Activated CD4-positive, alpha-beta T cell treated with anti-CD3 and anti-CD28 coated beads, Interleukin-2, amount 10 ng/mL, durations not matched to agents 24 days and 14 days (primary cell): ENCODE results near the gene SBF2. TPM values are rescaled to one million over a fixed set of nuclear protein-coding genes. Genes with fewer than 3 reads are reported as not detected.

Experiments used
- DNase-seq: peaks from one replicate; pipeline ENCODE4 v3.0.0; 2022
- H3K27ac Mint-ChIP-seq: one replicate; pipeline ENCODE4 v1.8.0; 2022; ENCODE audit warnings: mild to moderate bottlenecking, mixed read lengths
- H3K27me3 Mint-ChIP-seq: one replicate; pipeline ENCODE4 v1.8.0; 2022; ENCODE audit warnings: mixed read lengths
- H3K36me3 Mint-ChIP-seq: one replicate; pipeline ENCODE4 v1.8.0; 2022; ENCODE audit warnings: low read depth, mild to moderate bottlenecking, mixed read lengths
- H3K4me1 Mint-ChIP-seq: one replicate; pipeline ENCODE4 v1.8.0; 2021; ENCODE audit warnings: mixed read lengths
- H3K4me3 Mint-ChIP-seq: one replicate; pipeline ENCODE4 v1.8.0; 2022; ENCODE audit warnings: mild to moderate bottlenecking, moderate library complexity, mixed read lengths
- H3K9me3 Mint-ChIP-seq: one replicate; pipeline ENCODE4 v1.8.0; 2021; ENCODE audit warnings: mixed read lengths
- intact Hi-C: fragments of 100-400 bp; cut with micrococcal nuclease; formaldehyde crosslinking; loops from one replicate; pipeline ENCODE4 v1.15.1; 2023
- total RNA-seq: library from RNA; stranded (reverse); gene quantifications from 2 replicates; pipeline ENCODE4 v1.2.3, GENCODE V29; 2022

Gene SBF2
- total RNA-seq, 1 donor from 2014 or later, result 9.1 TPM

- no peak for DNase-seq
- peaks cover 2% of the 10 kb centered on the region for H3K27me3 Mint-ChIP-seq
- intact Hi-C loops, result no loop called here
- peaks cover 2% of the 10 kb centered on the region for H3K36me3 Mint-ChIP-seq
- H3K4me3 Mint-ChIP-seq, result no peak overlapping the region
- H3K9me3 Mint-ChIP-seq, result no peaks in the 10 kb centered on the region
- peaks cover 36% of the 10 kb centered on the region for H3K4me1 Mint-ChIP-seq
- no peak overlapping the region for H3K27ac Mint-ChIP-seq
These were observed 530.7 kb downstream of the SBF2 start for GRCh38 chr11:9763301-9763700.

- DNase-seq, result no peak
- Mint-ChIP-seq H3K27me3 (peaks cover 2% of the 10 kb centered on the region), H3K27ac (no peak overlapping the region), H3K4me3 (no peak overlapping the region), H3K9me3 (no peaks in the 10 kb centered on the region), H3K4me1 (peaks cover 40% of the 10 kb centered on the region), H3K36me3 (peaks cover 2% of the 10 kb centered on the region)
- intact Hi-C loops, result no loop called here
These were observed 531.5 kb downstream of the SBF2 start for GRCh38 chr11:9762531-9762930.

GRCh38 chr11:9761441-9761945 lies 532.5 kb downstream of the SBF2 start:
- DNase-seq, result no peak
- Mint-ChIP-seq H3K27ac (no peak overlapping the region), H3K36me3 (peaks cover 2% of the 10 kb centered on the region), H3K27me3 (peaks cover 2% of the 10 kb centered on the region), H3K4me3 (no peak overlapping the region), H3K4me1 (peaks cover 45% of the 10 kb centered on the region), H3K9me3 (no peaks in the 10 kb centered on the region)
- intact Hi-C loops, result no loop called here

- Mint-ChIP-seq H3K9me3 (no peaks in the 10 kb centered on the region), H3K27me3 (peaks cover 2% of the 10 kb centered on the region), H3K4me1 (peaks cover 56% of the 10 kb centered on the region), H3K27ac (peak overlapping the region; percentile 96), H3K36me3 (peaks cover 2% of the 10 kb centered on the region), H3K4me3 (peak overlapping the region; percentile 81)
- DNase-seq, result peak; percentile 58
- intact Hi-C loops, result no loop called here
These were observed 533.8 kb downstream of the SBF2 start for GRCh38 chr11:9760193-9760575.

GRCh38 chr11:9759519-9760192 lies 534.4 kb downstream of the SBF2 start:
- peaks cover 2% of the 10 kb centered on the region for H3K36me3 Mint-ChIP-seq
- peaks cover 56% of the 10 kb centered on the region for H3K4me1 Mint-ChIP-seq
- H3K27me3 Mint-ChIP-seq, result peaks cover 2% of the 10 kb centered on the region
- peak overlapping the region; percentile 81 for H3K4me3 Mint-ChIP-seq
- peak overlapping the region; percentile 96 for H3K27ac Mint-ChIP-seq
- DNase-seq, result peak; percentile 92
- H3K9me3 Mint-ChIP-seq, result no peaks in the 10 kb centered on the region
- intact Hi-C loops, result loop anchor here (1.0 to 10.0 kb wide), 7 partner anchors 81 to 1075 kb away; partner anchors contain the start of genes AMPD3, RPL27A, TRIM66 and WEE1

- Mint-ChIP-seq H3K27ac (peak overlapping the region; percentile 96), H3K9me3 (no peaks in the 10 kb centered on the region), H3K36me3 (peaks cover 2% of the 10 kb centered on the region), H3K4me1 (peaks cover 53% of the 10 kb centered on the region), H3K27me3 (peaks cover 2% of the 10 kb centered on the region), H3K4me3 (peak overlapping the region; percentile 81)
- DNase-seq, result peak; percentile 87
- intact Hi-C loops, result loop anchor here (1.0 to 10.0 kb wide), 11 partner anchors 81 to 1074 kb away; partner anchors contain the start of genes AMPD3, RPL27A, TRIM66 and WEE1
These were observed 535.1 kb downstream of the SBF2 start for GRCh38 chr11:9758637-9759518.

- Mint-ChIP-seq H3K4me1 (peaks cover 56% of the 10 kb centered on the region), H3K27me3 (peaks cover 2% of the 10 kb centered on the region), H3K4me3 (peak overlapping the region; percentile 83), H3K9me3 (no peaks in the 10 kb centered on the region), H3K36me3 (peaks cover 2% of the 10 kb centered on the region), H3K27ac (peak overlapping the region; percentile 89)
- intact Hi-C loops, result loop anchor here (1.0 to 10.0 kb wide), 9 partner anchors 185 to 1073 kb away; partner anchors contain the start of genes AMPD3, RPL27A, TRIM66 and WEE1
- DNase-seq, result peak; percentile 98
These were observed 536.0 kb downstream of the SBF2 start for GRCh38 chr11:9757809-9758636.

- Mint-ChIP-seq H3K36me3 (no peaks in the 10 kb centered on the region), H3K27me3 (peaks cover 2% of the 10 kb centered on the region), H3K27ac (peak overlapping the region; percentile 89), H3K4me3 (no peak overlapping the region), H3K9me3 (no peaks in the 10 kb centered on the region), H3K4me1 (peaks cover 56% of the 10 kb centered on the region)
- intact Hi-C loops, result loop anchor here (5.0 to 10.0 kb wide), 4 partner anchors 320 to 1072 kb away; partner anchors contain the start of genes AMPD3, RPL27A and TRIM66
- no peak for DNase-seq
These were observed 537.1 kb downstream of the SBF2 start for GRCh38 chr11:9756878-9757277.

- H3K9me3 Mint-ChIP-seq, result no peaks in the 10 kb centered on the region
- peaks cover 2% of the 10 kb centered on the region for H3K27me3 Mint-ChIP-seq
- peak overlapping the region; percentile 12 for H3K27ac Mint-ChIP-seq
- peaks cover 52% of the 10 kb centered on the region for H3K4me1 Mint-ChIP-seq
- intact Hi-C loops, result loop anchor here (5.0 to 10.0 kb wide), 4 partner anchors 321 to 1072 kb away; partner anchors contain the start of genes AMPD3, RPL27A and TRIM66
- H3K36me3 Mint-ChIP-seq, result no peaks in the 10 kb centered on the region
- no peak overlapping the region for H3K4me3 Mint-ChIP-seq
- DNase-seq, result no peak
These were observed 537.6 kb downstream of the SBF2 start for GRCh38 chr11:9756461-9756860.

- Mint-ChIP-seq H3K4me1 (peaks cover 48% of the 10 kb centered on the region), H3K27me3 (peaks cover 2% of the 10 kb centered on the region), H3K36me3 (no peaks in the 10 kb centered on the region), H3K9me3 (no peaks in the 10 kb centered on the region), H3K27ac (peak overlapping the region; percentile 38), H3K4me3 (no peak overlapping the region)
- intact Hi-C loops, result loop anchor here (5.0 to 10.0 kb wide), 4 partner anchors 322 to 1071 kb away; partner anchors contain the start of genes AMPD3, RPL27A and TRIM66
- no peak for DNase-seq
These were observed 538.3 kb downstream of the SBF2 start for GRCh38 chr11:9755561-9756185.

- H3K4me3 Mint-ChIP-seq, result no peak overlapping the region
- H3K4me1 Mint-ChIP-seq, result peaks cover 33% of the 10 kb centered on the region
- DNase-seq, result no peak
- H3K27ac Mint-ChIP-seq, result no peak overlapping the region
- intact Hi-C loops, result loop anchor here (10.0 kb wide), 2 partner anchors 991 to 1069 kb away; partner anchors contain the start of genes RPL27A and TRIM66
- no peaks in the 10 kb centered on the region for H3K27me3 Mint-ChIP-seq
- H3K9me3 Mint-ChIP-seq, result no peaks in the 10 kb centered on the region
- peaks cover 6% of the 10 kb centered on the region for H3K36me3 Mint-ChIP-seq
These were observed 540.0 kb downstream of the SBF2 start for GRCh38 chr11:9754010-9754471.

GRCh38 chr11:9753021-9753420 lies 541.0 kb downstream of the SBF2 start:
- H3K27me3 Mint-ChIP-seq, result no peaks in the 10 kb centered on the region
- peak overlapping the region; percentile 18 for H3K4me3 Mint-ChIP-seq
- peak overlapping the region; percentile 80 for H3K27ac Mint-ChIP-seq
- peaks cover 6% of the 10 kb centered on the region for H3K36me3 Mint-ChIP-seq
- no peaks in the 10 kb centered on the region for H3K9me3 Mint-ChIP-seq
- H3K4me1 Mint-ChIP-seq, result peaks cover 38% of the 10 kb centered on the region
- DNase-seq, result peak; percentile 60
- intact Hi-C loops, result loop anchor here (10.0 kb wide), 2 partner anchors 992 to 1068 kb away; partner anchors contain the start of genes RPL27A and TRIM66
